NCI-H2171 (cell line): ENCODE results near the gene BBC3.
"Not testable (repeated sequence)": the region's sequence is repeated elsewhere in the genome, so short reads cannot be mapped to it uniquely, and the experiment has no call there.

Source experiments
- DNase-seq: peaks from one replicate; lab custom pipeline; 2025; lab: John Stamatoyannopoulos, UW

The BBC3 gene

DNA sequence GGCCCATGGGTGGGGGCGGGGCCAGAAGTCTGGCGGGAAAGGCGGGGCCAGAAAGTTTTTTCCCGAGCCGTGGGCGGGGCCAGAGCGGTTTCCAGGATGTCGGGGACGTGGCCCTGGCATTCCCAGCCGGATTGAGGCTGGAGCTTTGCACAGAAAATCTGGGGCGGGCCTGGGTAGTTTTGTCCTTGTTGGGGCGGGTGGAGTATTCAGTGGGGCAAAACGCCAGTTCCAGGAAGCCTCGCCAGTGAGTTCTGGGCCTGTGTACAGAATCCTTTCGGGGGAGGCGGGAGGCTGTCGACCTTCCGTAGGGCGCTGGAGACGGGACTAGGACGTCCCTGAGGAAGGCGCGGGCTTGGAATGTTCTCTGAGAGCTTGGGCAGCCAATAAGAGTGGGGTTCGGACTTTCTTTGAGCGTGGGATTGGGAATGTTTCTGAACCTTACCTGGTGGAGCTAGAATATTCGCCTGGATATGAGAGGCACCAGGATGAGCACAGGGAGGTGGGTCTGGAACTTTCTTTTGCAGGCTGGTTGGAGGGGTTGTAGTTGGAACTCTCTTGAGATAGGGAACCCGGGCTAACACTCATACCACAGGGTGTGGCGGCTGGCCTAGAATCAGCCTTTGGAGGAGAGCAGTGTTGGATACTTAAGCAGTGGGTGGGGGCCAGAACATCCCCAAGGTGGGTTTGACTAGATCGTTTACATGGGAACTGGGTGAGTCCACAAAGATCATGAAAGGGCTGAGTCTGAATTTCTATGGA lies 26.6 kb upstream of the BBC3 start:
- no peak for DNase-seq

DNA sequence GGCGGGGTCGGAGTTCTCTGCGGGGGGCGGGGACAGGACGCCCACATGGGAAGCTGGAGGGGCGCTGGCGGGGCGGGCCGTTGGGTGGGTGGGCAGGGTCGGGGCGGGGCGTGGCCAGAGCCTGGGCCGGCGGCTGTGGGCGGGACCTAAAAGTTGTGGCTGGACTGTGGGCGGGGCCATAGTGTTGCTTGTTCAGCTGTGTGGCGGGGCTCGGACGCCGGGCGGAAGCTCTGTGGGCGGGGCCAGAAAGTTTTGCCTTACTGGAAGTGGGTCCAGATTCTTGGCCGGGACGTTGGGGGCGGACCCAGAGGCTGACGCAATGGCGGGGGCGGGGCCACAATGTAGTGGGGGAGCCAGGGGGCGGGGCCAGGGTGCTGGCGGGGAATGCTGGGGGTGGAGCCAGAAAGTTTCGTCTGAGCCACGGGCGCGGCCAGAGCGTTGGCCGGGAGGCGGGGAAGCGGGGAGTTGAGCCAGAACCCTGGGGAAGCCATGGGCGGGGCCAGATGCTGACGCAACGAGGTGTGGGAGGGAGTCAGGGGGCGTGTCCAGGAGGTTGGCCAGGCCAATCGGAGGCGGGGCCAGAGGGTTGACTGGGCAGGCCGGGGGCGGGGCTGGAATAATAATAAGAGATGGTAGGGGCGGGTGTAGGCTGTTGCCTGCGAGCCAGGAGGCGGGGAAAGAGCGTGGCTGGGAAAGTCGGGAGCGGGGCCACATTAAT lies 25.9 kb upstream of the BBC3 start:
- DNase-seq = peak; percentile 100

DNA sequence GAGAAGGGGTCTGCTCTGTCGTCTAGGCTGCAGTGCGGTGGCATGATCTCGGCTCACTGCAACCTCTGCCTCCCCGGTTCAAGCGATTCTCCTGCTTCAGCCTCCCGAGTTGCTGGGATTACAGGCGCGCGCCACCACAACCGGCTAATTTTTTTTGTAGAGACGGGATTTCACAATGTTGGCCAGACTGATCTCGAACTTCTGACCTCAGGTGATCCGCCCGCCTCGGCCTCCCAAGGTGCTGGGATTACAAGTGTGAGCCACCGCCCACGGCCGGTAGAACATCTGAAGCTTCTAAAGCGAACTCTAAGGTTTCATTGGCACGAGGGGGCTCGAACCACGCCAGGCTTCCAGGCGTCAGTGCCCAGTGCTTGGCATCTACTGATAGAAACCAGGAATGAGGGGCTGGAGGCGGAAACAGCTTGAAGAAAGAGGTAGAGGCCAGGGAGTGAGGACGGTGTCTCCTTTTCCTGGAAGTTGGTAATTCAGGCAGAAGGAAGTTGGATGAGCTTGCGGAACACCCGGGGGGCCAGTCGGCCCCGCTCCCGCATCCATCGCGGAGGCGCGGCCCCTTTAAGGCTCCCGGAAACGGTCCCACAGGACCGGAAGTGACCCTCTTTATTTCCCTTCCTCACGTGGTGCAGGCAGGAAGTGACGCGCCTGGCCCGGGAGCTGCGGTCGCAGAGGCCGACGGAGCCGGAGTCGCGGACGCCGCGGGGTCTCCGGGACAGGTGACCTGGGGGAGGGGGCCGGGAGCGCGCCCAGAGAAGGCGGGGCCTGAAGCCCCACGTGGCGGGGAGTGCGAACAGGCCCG lies 25.1 kb upstream of the BBC3 start, which contains the start of gene CCDC9:
Gene CCDC9, plus strand, starts transcription at position 647 of the 814 bp plus-strand sequence. CDS start 1,876 bp downstream, outside the sequence.
- DNase-seq = peak; percentile 100

DNA sequence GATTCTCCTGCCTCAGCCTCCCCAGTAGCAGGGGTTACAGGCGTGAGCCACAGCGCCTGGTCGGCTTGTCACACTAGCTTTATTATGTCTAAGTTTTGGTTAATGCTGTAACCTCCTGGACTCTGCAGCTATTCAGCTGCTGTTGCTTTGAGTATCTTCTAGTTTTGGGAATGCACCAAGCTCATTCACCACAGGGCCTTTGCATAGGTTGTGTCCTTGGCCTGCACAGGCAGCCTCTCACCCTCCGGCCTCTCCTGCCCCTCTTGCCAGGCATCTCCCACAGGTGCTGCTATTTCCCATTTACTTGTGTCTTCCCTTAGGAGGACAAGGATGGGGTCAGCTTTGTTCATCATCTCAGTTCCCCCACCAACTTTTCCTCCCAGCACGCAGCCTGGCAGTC lies 23.0 kb upstream of the BBC3 start:
- DNase-seq = no peak

DNA sequence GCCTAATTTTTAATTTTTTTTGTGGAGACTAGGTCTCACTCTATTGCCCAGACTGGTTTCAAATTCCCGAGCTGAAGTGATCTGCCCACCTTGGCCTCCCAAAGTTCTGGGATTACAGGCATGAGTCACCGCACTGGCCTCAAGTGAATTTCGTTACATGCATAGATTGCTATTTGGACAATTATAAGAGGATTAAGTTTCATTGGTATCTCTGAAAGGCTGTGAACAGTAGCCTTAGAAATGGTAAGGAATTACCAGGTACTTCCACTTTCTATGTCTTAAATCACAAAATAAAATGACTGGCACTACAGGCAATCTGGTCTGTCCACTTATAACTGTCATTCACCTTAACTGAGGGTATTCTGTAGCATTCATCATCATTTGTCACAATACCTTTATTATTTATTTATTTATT lies 22.5 kb upstream of the BBC3 start:
- no peak for DNase-seq

DNA sequence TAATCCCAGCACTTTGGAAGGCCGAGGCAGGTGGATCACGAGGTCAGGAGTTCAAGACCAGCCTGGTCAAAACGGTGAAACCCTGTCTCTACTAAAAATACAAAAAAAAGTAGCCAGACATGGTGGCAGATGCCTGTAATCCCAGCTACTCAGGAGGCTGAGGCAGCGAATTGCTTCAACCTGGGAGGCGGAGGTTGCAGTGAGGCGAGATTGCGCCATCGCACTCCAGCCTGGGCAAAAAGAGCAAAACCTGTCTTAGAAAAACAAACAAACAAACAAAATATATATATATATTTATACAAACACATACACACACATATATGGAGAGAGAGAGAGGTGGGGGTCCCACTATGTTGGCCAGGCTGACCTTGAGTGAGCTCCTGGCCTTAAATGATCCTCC lies 22.0 kb upstream of the BBC3 start:
- not testable (repeated sequence) for DNase-seq

DNA sequence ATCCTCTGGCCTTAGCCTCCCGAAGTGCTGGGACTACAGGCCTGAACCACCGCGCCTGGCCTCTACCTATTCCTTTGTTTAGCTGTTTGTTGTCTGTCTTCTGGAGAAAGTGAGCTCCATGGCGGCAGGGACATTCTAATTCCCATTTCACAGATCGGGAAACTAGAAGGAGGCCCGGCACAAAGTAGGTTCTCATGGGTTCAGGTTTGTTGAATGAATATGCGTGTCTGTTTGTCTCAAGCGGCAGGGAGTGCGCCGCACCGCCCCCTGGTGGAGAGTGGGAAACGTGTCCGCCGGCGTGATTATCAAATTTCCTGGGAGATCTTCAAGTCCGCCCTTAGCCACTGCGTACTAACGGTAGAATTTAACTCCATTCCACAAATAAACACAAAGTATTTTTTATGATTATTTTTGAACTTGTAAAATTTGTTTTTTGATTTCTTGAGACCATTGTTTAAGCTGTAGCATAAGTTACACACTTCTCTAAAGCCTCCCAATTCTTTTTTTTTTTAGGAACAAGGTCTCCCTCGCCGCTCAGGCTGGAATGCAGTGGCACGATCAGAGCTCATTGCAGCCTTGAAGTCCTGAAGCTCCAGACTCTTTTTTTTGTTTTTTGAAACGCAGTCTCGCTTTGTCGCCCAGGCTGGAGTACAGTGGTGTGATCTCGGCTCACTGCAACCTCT lies 16.4 kb upstream of the BBC3 start:
- DNase-seq = no peak

DNA sequence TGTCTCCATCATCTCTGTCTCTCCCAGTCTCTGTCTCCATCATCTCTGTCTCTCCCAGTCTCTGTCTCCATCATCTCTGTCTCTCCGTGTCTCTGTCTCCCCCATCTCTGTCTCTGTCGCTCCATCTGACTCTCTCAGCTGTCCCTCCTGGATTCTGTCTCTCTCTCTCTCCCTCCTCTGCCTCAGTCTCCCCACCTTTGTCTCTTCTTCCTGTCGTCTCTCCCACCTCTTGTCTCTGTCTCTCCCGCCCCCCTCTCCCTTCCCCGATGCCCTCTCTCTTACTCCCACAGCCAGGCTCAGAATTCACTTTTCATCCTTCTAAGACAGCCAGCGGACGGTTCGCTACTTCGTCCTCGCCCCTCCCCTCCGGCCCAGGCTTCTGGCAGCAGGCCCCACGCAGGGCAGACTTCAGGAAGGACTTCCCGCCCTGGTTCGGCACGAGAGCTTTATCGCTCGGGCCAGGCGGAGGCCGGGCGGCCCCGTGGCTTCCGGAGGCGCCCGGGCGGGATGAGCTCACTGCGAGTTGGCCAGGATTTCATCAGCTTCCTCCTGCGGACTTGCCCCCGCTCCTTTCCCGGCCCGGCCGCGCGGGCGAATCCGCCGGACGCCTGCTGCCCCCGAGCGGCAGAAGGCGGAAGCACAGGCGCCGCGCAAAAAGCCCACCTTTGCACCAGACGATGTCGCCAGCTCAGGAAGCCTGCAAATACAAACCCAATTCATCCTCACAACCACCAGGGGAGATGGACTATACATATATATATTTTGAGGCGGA lies 13.0 kb upstream of the BBC3 start:
- peak; percentile 64 for DNase-seq

DNA sequence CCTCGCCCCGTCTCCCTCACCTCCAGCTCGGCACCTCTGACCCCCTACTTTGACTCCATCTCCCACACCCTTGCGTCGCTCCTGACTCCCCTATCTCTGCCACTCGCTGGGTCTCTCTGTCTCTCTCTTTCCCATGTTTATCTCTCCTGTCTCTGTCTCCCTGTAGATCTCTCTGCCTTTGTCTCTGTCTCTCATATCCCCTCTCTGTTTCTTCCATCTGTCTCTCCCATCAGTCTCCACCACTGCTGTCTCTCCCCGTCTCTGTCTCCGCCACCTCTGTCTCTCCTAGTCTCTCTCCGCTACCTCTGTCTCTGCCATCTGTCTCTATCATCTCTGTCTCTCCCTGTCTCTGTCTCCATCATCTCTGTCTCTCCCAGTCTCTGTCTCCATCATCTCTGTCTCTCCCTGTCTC lies 12.4 kb upstream of the BBC3 start:
- no peak for DNase-seq

DNA sequence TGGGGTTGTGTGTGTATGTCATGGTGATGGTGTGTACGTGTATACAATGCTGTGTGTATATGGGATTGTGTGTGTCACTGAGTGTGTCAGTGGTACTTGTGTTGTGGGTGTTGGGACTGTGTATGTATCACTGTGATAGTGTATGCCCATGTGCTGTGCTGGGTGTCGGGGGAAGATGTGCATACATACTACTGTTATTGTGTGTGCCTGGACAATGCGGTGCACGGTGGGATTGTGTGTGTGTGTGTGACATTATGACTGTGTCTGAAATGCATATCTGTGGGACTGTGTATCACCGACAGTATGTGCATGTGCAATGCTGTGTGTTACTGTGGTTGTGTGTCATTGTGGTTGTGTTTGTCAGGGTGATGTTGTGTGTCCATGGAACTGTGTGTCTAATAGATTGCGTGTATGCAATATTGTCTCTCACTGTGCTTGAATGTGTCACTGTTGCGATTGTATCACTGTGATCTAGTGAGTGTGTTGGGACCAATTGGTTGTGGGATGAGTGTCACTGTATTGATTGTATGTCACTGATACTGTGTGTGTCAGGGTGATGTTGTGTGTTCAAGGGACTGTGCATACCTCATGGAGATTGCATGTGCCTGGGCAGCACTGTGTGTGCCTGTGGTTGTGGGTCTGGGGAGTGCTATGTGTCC lies 11.0 kb upstream of the BBC3 start:
- no peak for DNase-seq

DNA sequence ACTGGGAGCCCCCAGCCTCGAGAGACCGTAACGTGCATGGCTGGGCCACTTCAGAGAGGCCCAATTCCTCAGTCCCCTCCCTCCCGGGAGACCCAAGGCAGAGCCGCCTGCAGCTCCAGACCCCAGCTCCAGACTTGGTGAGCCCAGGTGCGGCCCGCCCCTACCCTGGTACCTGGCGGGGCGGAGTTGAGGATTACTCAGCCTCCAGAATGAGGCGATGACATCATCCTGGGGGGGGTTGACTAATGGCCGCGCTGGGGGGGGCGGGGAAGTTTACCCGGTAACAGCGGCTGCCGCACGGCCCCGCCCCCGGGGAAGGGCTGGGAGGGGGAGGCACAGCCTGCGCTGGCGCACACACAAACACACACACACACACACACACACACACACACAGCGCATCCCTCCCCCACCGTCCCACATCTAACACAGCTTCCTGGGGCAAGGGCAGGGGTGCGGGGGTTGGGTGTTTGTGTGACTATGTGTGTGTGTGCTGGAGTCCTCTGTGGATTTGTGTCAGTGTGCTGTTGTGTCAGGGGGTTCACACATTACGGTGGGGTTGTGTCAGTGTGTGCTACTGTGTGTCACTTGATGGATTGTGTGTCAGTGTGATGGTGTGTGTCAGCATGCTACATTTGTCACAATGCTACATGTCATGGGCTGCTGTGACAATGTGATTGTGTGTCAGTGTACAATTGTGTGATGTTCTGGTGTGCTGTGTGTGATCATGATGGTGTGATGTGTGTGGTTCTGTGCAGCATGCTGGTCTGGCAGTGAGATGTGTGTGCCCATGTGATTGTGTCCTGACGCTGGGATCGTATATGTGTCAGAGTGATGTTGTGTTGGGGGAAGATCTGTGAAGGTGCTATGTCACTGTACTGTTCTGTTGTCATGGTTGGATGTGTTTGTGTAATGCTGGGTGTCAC lies 10.3 kb upstream of the BBC3 start:
- peak; percentile 81 for DNase-seq

DNA sequence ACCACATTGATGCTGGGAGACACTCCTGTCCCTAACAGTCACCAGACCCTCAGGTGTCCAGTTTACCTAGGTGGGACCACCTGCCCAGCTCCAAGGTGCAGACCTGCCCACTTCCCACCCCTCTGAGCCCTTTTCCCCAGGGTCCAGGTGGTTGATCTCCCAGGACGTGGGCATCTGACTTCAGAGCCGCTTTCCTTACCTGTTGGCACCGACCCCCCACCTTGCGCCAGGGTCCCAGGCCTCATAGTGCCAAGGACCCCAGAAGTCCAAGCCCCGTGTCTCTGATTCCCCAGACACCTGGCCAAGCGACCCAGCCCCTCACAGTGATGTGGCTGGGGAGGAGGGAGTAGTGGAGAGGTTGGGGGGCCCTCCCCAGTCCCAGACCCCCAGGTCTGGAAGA lies 9.6 kb upstream of the BBC3 start:
- no peak for DNase-seq

DNA sequence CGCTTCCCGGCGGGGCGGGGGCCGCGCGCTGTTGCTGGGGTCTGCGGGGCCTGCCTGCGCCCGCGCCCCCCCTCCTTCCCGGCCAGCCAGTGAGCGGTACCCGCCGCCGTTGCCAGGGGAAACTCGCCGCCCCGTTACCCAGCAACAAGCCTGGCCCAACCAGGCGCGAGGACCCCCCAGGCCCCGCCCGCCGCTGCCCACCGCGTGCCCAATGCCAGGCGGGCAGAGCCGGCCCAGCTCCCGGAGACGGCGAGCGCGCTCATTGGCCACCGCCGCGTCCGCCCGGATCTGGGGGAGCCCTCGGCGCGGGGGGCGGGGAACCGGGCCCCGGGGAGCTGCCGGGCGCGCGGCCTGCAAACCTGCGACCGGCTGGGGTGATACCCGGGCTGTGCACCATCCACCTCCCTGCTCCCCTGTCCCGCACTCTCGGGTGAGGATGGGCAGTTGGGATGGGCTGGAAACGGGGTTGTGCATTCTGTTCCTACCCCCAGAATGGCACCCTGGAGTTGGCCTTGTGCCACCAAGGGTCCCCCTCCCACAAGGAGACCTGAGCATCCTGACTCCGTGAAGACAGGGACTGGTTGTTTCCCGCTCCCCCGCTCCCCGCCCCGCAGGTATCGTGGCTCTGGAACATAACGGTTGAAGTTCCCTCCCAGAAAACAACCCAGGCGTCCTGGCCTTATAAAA lies 8.8 kb upstream of the BBC3 start:
- peak; percentile 66 for DNase-seq

DNA sequence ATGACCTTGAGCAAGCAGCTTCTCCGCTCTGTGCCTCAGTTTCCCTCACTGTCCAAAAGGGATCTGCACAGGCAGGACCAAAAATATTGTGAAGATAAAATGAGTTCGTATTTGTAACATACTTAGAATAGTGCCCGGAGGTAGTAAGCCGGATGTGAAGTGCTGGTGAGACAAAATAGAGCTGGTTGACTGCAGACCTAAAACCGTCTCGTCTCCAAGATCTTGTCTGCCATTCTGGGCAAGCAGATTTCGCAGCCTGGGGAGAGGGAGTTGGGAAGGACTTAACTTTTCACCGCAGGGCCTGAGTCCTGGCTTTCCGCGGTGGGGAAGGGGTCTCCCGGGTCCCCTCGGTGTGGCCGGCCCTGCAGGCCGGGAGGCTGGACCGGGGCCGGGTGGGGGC lies 8.2 kb upstream of the BBC3 start:
- DNase-seq = no peak

DNA sequence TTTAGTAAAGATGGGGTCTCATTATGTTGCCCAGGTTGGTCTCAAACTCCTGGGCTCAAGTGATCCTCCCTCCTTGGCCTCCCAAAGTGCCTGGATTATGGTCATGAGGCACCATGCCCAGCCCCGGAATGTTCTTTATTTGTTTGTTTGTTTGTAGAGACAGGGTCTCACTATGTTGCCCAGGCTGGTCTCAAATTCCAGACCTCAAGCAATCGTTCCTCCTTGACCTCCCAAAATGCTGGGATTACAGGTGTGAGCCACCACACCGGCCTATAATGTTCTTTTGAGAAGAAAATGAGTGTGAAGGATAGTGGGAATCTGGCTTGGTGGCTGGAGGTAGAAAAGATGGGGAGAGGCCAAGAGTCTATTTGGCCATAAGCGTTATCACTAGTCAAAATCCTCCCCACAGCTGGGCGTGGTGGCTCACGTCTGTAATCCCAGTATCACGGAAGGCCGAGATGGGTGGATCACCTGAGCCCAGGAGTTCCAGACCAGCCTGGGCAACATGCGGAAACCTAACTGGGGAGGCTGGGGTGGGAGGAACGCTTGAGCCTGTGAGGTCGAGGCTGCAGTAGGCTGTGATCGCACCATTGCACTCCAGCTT lies 5.2 kb upstream of the BBC3 start:
- no peak for DNase-seq

DNA sequence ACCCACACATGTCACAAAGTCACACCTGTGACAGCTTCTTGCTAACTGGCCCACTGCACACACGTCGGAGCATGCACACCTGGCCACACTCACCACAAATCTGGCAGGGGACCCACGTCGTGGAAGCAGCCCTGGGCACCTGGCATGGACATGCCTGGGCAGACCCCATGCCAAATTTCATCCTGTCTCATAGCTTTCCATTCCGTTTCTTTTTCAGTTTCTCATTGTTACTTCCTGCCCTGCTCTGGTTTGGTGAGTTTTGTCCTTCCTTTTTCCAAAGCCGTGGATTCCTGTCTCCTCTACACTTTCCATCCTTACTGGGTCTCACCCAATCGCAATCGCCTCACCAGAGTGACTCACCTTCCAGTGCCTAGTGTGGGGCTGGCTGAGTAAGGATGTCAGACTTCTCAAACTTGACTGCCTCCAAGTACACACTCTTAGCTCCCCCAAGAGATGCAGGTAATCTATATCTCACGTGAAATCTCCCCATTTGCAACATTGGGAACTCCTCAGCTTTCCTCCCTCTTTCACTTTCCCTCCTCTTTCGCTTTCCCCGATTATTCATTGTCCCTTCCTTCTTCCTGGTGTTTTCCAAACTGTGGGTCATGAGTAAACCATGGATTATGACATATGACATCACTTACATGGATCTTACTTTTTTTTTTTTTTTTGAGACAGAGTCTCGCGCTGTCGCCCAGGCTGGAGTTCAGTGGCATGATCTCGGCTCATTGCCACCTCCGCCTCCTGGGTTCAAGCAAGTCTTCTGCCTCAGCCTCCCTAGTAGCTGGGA lies 1.6 kb upstream of the BBC3 start:
- no peak for DNase-seq

DNA sequence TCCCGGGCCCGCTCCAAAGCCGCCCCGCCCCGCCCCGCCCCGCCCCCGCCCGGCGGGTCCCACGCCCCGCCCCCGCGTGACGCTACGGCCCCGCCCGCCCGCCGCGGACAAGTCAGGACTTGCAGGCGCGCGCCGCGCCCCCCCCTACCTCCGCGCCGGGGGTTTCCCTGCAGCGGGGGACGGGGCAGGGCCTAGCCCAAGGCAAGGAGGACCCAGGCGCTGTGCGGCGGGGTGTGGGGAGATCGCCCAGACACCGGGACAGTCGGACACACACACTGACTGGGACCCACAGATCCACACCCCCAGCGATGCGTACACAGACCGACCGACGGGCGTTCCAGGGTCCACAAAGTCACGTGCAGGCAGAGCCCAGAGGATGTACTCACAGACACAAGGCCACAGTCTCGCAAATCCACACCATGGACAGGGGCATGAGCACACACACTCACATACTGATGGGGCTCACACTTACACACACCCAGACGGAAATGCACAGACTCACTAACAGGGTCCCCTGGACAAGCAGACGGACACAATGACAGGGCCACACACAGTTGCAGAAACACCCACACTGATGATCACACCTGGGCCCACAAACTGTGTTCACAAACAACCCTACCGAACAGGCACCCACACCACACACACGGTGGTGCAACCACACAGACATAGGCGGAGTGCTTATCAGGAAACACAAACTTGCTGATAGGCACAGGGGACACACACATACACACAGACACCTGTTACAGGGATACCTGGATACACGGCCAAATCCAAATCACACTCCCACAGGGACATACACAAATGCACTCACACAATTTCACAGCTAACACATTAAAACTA lies 436 bp upstream of the BBC3 start:
- DNase-seq = peak; percentile 54
